PC-9 (cell line): Measurements from ENCODE around the gene MPL. TPM values are rescaled to one million over a fixed set of nuclear protein-coding genes. Genes with fewer than 3 reads are reported as not detected.

ENCODE experiments used
- BruUV-seq: library from RNA; stranded (reverse); fragments of 400-500 nt; replicated peaks from 2 replicates; lab custom pipeline; 2021; lab: Mats Ljungman, UMichigan
- CTCF ChIA-PET: fragments of 300-600 bp; sonication (Branson Sonifier 250); formaldehyde crosslinking; loops from one replicate; lab custom pipeline; 2022; ENCODE audit warnings: antibody characterized with exemption; lab: Charles Lee
- POLR2A ChIA-PET: fragments of 300-600 bp; sonication (Branson Sonifier 250); formaldehyde crosslinking; loops from one replicate; lab custom pipeline; 2022; ENCODE audit warnings: antibody characterized with exemption; ENCODE audit not compliant: unreplicated experiment; lab: Charles Lee
- DNase-seq, 2 experiments: peaks; one replicate each; pipeline versions ENCODE4 v3.0.0 to v3.0.0-alpha.2; 2015 to 2022; ENCODE audit warnings: mixed read lengths in 1 of 2
- H2AFZ ChIP-seq: fragments of 200-600 bp; sonication (generic); 2 replicates; pipeline ENCODE4 v1.8.1; 2017; ENCODE audit warnings: antibody characterized with exemption
- H3F3A ChIP-seq: fragments of 200-600 bp; sonication (generic); 2 replicates; pipeline ENCODE4 v1.8.1; 2017; ENCODE audit warnings: antibody characterized with exemption, mild to moderate bottlenecking, low read depth; ENCODE audit not compliant: insufficient read depth
- H3K27ac ChIP-seq: fragments of 200-600 bp; sonication (generic); 2 replicates; pipeline ENCODE4 v1.6.1; 2016; ENCODE audit warnings: mixed run types
- H3K27me3 ChIP-seq: fragments of 200-600 bp; sonication (generic); 2 replicates; pipeline ENCODE4 v1.6.1; 2016; ENCODE audit warnings: low read depth, mixed run types; ENCODE audit not compliant: insufficient read depth
- H3K36me3 ChIP-seq: fragments of 200-600 bp; sonication (generic); 2 replicates; pipeline ENCODE4 v1.6.1; 2016; ENCODE audit warnings: low read depth, mixed run types
- H3K4me1 ChIP-seq: fragments of 200-600 bp; sonication (generic); replicated peaks from 2 replicates; pipeline ENCODE4 v1.6.1; 2016; ENCODE audit warnings: mixed run types; ENCODE audit not compliant: insufficient read depth
- H3K4me2 ChIP-seq: fragments of 200-600 bp; sonication (generic); 2 replicates; pipeline ENCODE4 v1.6.1; 2017; ENCODE audit warnings: mixed run types
- H3K4me3 ChIP-seq: fragments of 200-600 bp; sonication (generic); 2 replicates; pipeline ENCODE4 v1.6.1; 2016; ENCODE audit warnings: mixed run types
- H3K79me2 ChIP-seq: fragments of 200-600 bp; sonication (generic); 2 replicates; pipeline ENCODE4 v1.6.1; 2017; ENCODE audit warnings: low read depth, mixed run types
- H3K9me2 ChIP-seq: fragments of 200-600 bp; sonication (generic); 2 replicates; pipeline ENCODE4 v1.8.1; 2017; ENCODE audit warnings: mild to moderate bottlenecking; ENCODE audit not compliant: insufficient read depth
- H3K9me3 ChIP-seq: fragments of 200-600 bp; sonication (generic); 2 replicates; pipeline ENCODE4 v1.8.1; 2016; ENCODE audit warnings: low read depth; ENCODE audit not compliant: insufficient read depth
- H4K20me1 ChIP-seq: fragments of 200-600 bp; sonication (generic); 2 replicates; pipeline ENCODE4 v1.8.1; 2017; ENCODE audit not compliant: insufficient read depth
- EZH2 ChIP-seq: fragments of 200-600 bp; sonication (generic); IDR thresholded peaks from 2 replicates; pipeline ENCODE4 v1.8.0; 2017; ENCODE audit warnings: antibody characterized with exemption, low read depth
- intact Hi-C: fragments of 100-400 bp; cut with micrococcal nuclease; formaldehyde crosslinking; loops from one replicate; pipeline ENCODE4 v1.10.0; 2022; ENCODE audit not compliant: unreplicated experiment
- total RNA-seq: library from RNA; stranded (reverse); gene quantifications from 2 replicates; pipeline ENCODE4 v1.2.3, GENCODE V29; 2021
- TF ChIP-seq, protein P1 (sequence below): fragments of 200-600 bp; sonication (generic); conservative IDR thresholded peaks from 2 replicates; pipeline ENCODE4 v1.6.1; 2017; ENCODE audit warnings: mixed run types, antibody characterized with exemption, mild to moderate bottlenecking, moderate library complexity

Gene MPL
- total RNA-seq, 1 experiment from 2014 or later, result 0.76 TPM

DNA sequence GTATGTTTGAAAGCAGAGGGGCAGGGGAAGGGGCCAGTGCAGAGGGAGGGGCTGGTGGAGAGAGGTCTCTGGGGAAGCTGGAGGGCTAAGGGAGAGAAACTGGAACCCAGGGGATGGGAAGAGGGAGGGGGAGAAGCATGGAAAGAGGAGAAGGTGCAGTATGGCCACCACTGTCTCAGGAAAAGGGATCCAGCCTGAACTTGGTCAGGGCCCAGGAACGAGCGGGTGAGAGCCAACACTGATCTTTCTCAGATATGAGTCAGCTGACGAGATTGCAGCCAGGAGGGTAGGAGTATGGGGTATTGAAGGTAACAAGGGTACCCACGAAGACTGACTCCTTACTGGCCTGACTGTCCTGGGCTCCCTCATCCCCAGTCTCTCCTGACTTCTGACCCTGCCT is 18.8 kb upstream of the MPL start:
- Histone ChIP-seq H2AFZ (no peak overlapping the region), H3K9me3 (no peaks in the 10 kb centered on the region), H4K20me1 (no peaks in the 10 kb centered on the region), H3K79me2 (no peaks in the 10 kb centered on the region), H3K4me3 (no peak overlapping the region), H3K36me3 (no peaks in the 10 kb centered on the region), H3K9me2 (no peaks in the 10 kb centered on the region), H3K4me1 (peaks cover 4% of the 10 kb centered on the region), H3K27me3 (no peaks in the 10 kb centered on the region), H3F3A (peaks cover 3% of the 10 kb centered on the region; the same call in 1 of the 2 replicates), H3K4me2 (no peak overlapping the region), H3K27ac (no peak overlapping the region)
- CTCF ChIA-PET, result no interaction called here
- BruUV-seq, result no TSS peak
- TF ChIP-seq, protein P1, sequence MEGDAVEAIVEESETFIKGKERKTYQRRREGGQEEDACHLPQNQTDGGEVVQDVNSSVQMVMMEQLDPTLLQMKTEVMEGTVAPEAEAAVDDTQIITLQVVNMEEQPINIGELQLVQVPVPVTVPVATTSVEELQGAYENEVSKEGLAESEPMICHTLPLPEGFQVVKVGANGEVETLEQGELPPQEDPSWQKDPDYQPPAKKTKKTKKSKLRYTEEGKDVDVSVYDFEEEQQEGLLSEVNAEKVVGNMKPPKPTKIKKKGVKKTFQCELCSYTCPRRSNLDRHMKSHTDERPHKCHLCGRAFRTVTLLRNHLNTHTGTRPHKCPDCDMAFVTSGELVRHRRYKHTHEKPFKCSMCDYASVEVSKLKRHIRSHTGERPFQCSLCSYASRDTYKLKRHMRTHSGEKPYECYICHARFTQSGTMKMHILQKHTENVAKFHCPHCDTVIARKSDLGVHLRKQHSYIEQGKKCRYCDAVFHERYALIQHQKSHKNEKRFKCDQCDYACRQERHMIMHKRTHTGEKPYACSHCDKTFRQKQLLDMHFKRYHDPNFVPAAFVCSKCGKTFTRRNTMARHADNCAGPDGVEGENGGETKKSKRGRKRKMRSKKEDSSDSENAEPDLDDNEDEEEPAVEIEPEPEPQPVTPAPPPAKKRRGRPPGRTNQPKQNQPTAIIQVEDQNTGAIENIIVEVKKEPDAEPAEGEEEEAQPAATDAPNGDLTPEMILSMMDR, result no peak
- no peak for TF ChIP-seq EZH2
- DNase-seq, result no peak
- intact Hi-C loops, result no loop called here
- POLR2A ChIA-PET, result no interaction called here

DNA sequence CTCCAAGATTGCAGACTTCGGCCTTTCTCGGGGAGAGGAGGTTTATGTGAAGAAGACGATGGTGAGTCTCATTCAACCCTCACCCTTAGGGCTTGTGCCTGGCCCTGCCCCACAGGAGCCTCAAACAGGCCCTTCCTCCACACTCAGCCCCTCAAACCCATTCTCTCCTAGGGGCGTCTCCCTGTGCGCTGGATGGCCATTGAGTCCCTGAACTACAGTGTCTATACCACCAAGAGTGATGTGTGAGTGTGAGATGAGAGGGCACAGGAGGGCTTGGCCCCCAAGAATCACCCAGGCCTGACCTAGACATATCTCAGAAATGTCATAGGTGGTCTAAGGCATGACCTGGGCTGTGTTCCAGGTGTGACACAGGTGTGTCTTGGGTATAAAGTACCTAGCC is 18.3 kb upstream of the MPL start:
- POLR2A ChIA-PET, result no interaction called here
- no peaks in the 10 kb centered on the region for H3K27me3 ChIP-seq
- DNase-seq, result no peak
- H3K4me3 ChIP-seq, result no peak overlapping the region
- H3K9me2 ChIP-seq, result no peaks in the 10 kb centered on the region
- H2AFZ ChIP-seq, result no peak overlapping the region
- H3K4me2 ChIP-seq, result no peak overlapping the region
- no TSS peak for BruUV-seq
- no peaks in the 10 kb centered on the region for H3K9me3 ChIP-seq
- peaks cover 3% of the 10 kb centered on the region; the same call in 1 of the 2 replicates for H3F3A ChIP-seq
- H3K79me2 ChIP-seq, result no peaks in the 10 kb centered on the region
- TF ChIP-seq EZH2, result no peak
- TF ChIP-seq, protein P1, result no peak
- intact Hi-C loops, result no loop called here
- CTCF ChIA-PET, result no interaction called here
- no peaks in the 10 kb centered on the region for H4K20me1 ChIP-seq
- H3K27ac ChIP-seq, result no peak overlapping the region
- H3K36me3 ChIP-seq, result no peaks in the 10 kb centered on the region
- no peaks in the 10 kb centered on the region; the same call in 1 of the 2 replicates for H3K4me1 ChIP-seq

DNA sequence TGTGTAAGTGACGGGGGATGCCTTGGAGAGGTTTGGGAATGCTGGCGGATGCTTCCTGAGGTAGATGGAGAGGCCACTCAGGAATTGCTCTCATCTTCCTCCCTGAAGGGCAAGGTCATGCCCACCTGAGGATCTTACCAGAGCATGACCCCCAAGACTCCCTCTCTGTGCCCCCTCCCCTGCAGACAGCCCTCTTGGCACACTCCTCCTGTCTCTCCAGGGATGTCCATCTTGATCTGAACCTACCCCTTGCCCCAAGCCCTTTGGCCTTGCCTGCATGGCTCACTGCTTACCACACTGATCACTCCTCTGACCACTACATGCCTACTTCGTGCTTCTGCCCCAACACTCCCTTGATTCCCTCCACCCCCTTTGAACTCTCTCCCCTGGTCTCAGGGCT is 17.9 kb upstream of the MPL start:
- peaks cover 3% of the 10 kb centered on the region; the same call in 1 of the 2 replicates for H3F3A ChIP-seq
- no peaks in the 10 kb centered on the region for H3K9me3 ChIP-seq
- no peak for DNase-seq
- H3K79me2 ChIP-seq, result no peaks in the 10 kb centered on the region
- BruUV-seq, result no TSS peak
- H3K36me3 ChIP-seq, result no peaks in the 10 kb centered on the region
- no peak overlapping the region for H3K27ac ChIP-seq
- H3K4me2 ChIP-seq, result no peak overlapping the region
- intact Hi-C loops, result loop anchor here (5.0 kb wide), 1 partner anchor 32 kb away; the partner anchor contains the start of gene C1orf210
- no peaks in the 10 kb centered on the region for H3K27me3 ChIP-seq
- ChIA-PET CTCF (no interaction called here), POLR2A (no interaction called here)
- H4K20me1 ChIP-seq, result no peaks in the 10 kb centered on the region
- H3K9me2 ChIP-seq, result no peaks in the 10 kb centered on the region
- no peaks in the 10 kb centered on the region; the same call in 1 of the 2 replicates for H3K4me1 ChIP-seq
- no peak overlapping the region for H3K4me3 ChIP-seq
- H2AFZ ChIP-seq, result no peak overlapping the region
- no peak for TF ChIP-seq EZH2
- TF ChIP-seq, protein P1, result no peak
